ENCODE measurements around the gene SLU7.

The SLU7 gene

GRCh38 chr5:160418561-160419457, at the start of gene SLU7:
Gene SLU7 (minus strand): TSS chr5:160419081. CDS start chr5:160415294, 3,787 bp downstream.
- peak; percentile 98 for DNase-seq

- no peak for DNase-seq
These were observed 49.6 kb upstream of the SLU7 start for GRCh38 chr5:160468363-160468975.

GRCh38 chr5:160467555-160468362, 48.9 kb upstream of the SLU7 start:
- peak; percentile 84 for DNase-seq

GRCh38 chr5:160466889-160467554, 48.1 kb upstream of the SLU7 start:
- no peak for DNase-seq

- DNase-seq: no peak
These were observed 47.2 kb upstream of the SLU7 start for GRCh38 chr5:160466116-160466515.

GRCh38 chr5:160464466-160464797, 45.6 kb upstream of the SLU7 start:
- no peak for DNase-seq

GRCh38 chr5:160463740-160464465, 45.0 kb upstream of the SLU7 start:
- no peak for DNase-seq

- DNase-seq: no peak
These were observed 44.3 kb upstream of the SLU7 start for GRCh38 chr5:160463227-160463626.

- no peak for DNase-seq
These were observed 43.3 kb upstream of the SLU7 start for GRCh38 chr5:160462167-160462566.

- no peak for DNase-seq
These were observed 42.5 kb upstream of the SLU7 start for GRCh38 chr5:160461378-160461777.

- DNase-seq: no peak
These were observed 41.6 kb upstream of the SLU7 start for GRCh38 chr5:160460377-160461049.

GRCh38 chr5:160458806-160459800, 40.2 kb upstream of the SLU7 start:
- DNase-seq: no peak

- no peak for DNase-seq
These were observed 38.4 kb upstream of the SLU7 start for GRCh38 chr5:160457252-160457651.

- DNase-seq: no peak
These were observed 37.7 kb upstream of the SLU7 start for GRCh38 chr5:160456480-160457177.

- no peak for DNase-seq
These were observed 36.7 kb upstream of the SLU7 start for GRCh38 chr5:160455600-160455999.

- DNase-seq: no peak
These were observed 34.9 kb upstream of the SLU7 start for GRCh38 chr5:160453751-160454150.

GRCh38 chr5:160452795-160453194, 33.9 kb upstream of the SLU7 start:
- no peak for DNase-seq

GRCh38 chr5:160452036-160452435, 33.2 kb upstream of the SLU7 start:
- DNase-seq: no peak

GRCh38 chr5:160451281-160451680, 32.4 kb upstream of the SLU7 start:
- DNase-seq: no peak
